DND-41 (cell line): ENCODE data around the gene EXOC1.

Experiments
- CTCF ChIP-seq: IDR thresholded peaks from 2 replicates; pipeline ENCODE4 v1.5.1; 2012; ENCODE audit warnings: borderline replicate concordance, low read length, moderate library complexity, mild to moderate bottlenecking; ENCODE audit not compliant: poor library complexity, severe bottlenecking; ENCODE audit errors: extremely low read depth
- EZH2 ChIP-seq: IDR thresholded peaks from 3 replicates; pipeline ENCODE4 v1.6.1; 2012; ENCODE audit warnings: borderline replicate concordance, low read depth, mild to moderate bottlenecking, moderate library complexity, low read length, inconsistent platforms; ENCODE audit not compliant: severe bottlenecking

- TF ChIP-seq EZH2 (no peak), CTCF (no peak)
Observed at GRCh38 chr4:55903577-55903976, 50.1 kb downstream of the EXOC1 start.
